GOT3 (cell line): ENCODE data around the gene MEF2C.
A peak's percentile ranks its signal among the peaks of the same experiment; 100 is the strongest.

Experiments
- DNase-seq: peaks from one replicate; lab custom pipeline; 2025; ENCODE audit warnings: mixed read lengths; lab: John Stamatoyannopoulos, UW

MEF2C gene

DNA sequence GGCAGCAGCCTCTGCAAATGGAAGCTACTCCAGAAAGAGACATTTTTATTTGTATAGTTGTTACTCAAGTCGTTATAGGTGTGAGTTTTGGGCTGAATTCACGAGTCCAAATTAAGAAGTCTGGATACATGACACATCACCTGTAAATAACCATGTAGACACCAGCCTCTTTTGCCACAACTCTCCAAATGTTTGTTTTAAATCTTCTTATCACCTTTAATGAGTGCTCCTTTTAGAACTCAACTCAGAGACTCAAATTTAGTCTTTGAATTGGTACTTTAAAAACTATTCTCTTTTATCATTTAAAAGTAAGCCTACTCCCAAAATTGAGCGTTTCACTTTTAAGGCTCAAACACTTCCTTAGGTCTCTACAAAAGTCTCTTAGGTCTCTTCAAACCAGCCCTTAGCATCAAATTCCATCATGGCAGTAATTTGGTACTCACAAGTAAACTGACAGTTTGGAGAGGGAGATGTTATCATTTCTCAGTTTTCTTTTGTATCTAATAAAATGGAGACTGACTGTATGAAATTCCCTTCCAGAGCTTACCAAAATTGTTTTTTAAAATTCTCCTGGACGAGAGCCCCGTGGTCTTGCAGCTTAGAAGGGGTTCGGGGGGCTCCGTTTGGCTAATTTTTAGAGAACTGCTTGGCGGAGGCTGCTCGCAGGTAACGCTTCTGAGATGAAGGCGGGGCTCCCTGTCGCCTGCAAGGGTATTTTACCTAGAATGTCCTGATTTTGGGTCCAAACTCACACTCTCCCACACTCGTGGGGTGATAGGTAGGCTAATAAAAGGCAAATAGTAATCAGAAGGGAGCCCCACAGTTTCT, 194.6 kb downstream of the MEF2C start:
- no peak for DNase-seq

DNA sequence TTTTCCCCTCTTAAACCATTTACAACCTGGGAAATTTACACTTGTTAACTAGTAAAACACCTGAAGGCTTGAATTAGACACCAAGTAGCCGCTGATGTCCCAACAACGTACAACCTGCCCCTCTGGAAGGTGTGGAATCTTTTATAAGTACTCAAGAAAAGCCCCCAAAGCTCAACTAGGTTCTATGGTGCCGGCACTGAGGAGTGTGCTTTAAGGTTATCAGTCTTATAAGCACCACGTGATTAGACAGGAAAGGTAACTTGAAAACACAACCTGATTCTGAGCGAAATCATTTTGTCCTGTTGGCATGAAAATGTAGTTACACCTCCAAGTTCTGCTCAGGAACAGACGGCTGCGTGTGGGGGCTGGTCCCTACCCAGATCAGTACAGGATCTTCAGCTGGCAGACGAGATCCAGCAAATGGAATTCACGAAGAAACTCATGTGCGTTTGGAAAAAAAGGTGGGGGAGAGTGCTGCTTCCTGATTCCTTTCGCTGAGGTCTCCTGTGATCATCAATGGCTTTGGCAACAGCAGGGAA, 195.5 kb downstream of the MEF2C start:
- DNase-seq = no peak

DNA sequence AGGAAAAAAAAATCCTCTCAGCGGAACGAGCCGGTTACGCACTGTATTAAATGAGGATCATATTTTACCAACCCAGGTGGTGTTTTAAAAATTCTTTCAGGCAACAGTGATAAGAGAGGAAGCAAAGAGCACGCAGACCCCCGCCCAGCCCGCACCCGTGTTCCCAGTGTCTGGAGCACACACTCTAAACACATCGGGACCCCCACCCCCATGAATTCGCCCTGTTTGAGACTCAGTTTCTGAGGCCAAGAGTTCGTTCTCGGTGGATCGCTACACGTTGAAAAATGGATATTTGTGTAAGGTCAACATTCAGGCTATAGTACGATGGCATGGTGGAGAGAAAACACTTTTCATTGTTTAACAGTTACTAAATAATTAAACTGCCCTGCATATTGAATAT, 196.3 kb downstream of the MEF2C start:
- no peak for DNase-seq

DNA sequence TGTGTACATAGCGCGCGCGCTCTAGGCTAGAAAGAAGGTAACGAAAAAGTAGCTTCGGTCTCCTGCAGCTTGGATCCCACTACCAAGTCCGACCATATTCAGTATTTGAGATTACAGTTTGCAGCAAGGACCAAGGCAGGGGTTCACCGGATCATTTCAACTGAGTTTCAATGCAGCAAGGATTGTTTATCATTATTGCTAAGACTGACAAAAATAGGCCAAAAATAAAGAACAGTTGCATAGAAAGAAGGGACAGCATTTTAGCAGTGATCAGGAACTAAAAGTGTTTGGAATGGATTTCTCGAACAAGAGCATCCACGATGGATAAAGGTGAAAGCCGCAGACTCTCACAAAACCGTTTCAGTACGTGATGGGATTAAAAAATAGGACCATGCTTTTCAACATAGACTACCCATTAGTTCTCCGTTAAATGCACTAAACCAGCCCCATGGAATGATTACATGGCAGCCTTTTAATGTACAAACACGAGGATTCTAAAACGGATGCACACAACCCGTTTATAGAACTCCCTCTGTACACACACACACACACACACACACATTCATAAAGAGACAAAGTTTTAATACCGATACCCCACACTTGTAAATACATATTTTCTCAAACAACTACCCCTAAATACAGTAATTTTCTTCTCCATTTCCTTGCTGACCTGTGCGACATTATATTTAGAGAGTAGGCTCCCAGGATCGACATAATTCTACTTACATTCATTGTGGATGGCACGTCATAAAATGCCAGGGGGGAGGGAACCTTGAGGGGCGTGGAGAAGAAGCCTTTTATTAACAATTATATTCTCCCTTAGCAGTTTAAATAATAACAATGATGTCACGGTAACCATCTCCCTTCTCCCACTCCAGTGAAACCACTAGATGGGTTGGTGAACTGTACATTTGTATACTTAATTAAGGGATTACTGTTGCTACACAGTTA, 197.1 kb downstream of the MEF2C start:
- DNase-seq = no peak

- no peak for DNase-seq
These were observed 199.4 kb downstream of the MEF2C start for GRCh38 chr5:88683506-88684135.

DNA sequence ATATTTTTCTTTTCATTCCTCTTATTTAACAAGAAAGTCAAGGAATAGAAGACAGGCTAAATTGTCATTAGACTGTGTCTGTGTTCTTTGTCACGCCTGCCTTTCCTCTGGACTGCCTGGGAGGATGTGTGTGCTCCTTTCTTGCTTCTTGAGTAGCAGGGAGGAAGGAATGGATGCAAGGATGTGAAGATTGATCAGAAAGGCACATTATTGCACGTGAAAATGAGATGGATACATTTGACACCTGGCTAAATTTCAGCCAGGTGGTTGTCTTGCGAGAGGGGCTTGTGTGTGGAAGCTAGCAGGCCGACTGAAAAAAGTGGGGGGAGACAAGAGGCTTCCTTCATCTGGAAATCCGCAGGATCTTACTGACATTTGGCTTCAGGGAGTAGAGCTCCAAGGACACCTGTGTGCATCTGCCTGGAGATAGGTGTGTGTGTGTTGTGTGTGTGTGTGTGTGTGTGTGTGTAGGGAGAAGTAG, 200.1 kb downstream of the MEF2C start:
- no peak for DNase-seq

- no peak for DNase-seq
These were observed 200.9 kb downstream of the MEF2C start for GRCh38 chr5:88682131-88682530.

DNA sequence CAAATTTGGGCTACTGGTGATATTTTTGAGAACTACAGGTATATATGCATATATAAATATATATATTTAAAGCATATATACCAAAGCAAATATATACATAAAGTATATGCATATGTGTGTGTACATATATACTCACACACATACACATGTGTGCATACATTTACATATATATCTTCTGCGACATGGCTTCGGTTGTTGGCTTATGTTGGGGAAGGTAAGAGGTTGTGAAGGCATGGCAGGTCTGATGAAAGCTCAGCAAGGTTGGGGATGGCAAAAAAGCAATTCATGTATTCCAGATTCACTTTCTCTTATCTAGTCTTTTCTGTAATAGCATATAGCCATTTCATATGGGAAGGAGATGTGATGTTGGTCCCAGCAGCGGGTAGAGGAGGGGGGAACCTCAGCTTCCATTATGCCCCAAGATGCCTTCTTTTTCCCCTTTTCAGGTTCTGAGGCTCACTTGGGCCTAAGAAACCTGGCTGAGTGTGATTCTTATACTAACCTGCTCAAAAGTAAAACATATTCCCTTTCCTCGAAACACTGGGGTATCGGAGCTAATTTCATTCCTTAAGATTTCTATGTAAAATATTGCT, 201.7 kb downstream of the MEF2C start:
- no peak for DNase-seq

- peak; percentile 30 for DNase-seq
These were observed 202.5 kb downstream of the MEF2C start for GRCh38 chr5:88680253-88681132.

- DNase-seq = no peak
These were observed 203.3 kb downstream of the MEF2C start for GRCh38 chr5:88679638-88680037.

GRCh38 chr5:88678770-88679381, 204.1 kb downstream of the MEF2C start:
- no peak for DNase-seq

DNA sequence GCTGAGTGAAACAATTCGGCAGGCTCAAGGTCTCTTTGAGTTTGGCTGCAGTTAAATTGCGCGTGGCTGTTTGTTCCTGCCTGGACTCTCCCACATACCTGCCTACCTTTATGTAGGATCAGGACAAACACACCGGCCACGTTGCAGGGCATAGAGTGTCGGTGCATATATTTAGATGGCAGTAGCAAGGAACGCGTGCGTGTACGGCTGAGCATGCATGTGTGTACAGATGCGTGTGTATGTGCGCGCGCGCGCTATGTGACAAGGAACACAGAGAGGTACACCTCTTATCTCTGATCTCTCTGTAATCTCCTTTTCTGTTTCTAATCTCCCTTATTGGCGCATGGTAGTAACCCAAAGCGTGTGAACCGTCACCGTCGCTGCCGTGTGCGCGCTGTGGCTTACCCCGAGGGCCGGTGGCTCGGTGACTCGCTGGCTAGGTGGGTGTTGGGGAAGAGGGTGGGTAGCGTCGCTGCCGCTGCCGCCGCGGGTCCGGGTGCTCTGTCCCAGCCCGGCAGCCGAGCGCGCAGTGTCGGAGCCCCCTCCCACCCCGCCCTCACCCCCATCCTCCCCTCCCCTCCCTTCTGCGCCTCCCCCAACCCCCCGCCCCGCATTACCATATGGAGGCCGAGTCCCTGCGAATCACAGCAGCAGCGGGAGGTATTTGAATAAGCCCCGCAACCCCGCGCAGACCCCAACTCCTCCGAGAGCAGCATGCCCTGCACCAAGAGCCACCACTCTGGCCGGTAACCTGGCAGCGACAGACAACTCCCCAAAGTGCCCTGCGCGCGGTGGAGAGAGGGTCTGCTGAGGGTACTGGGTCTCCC, 204.8 kb downstream of the MEF2C start:
- DNase-seq = no peak

DNA sequence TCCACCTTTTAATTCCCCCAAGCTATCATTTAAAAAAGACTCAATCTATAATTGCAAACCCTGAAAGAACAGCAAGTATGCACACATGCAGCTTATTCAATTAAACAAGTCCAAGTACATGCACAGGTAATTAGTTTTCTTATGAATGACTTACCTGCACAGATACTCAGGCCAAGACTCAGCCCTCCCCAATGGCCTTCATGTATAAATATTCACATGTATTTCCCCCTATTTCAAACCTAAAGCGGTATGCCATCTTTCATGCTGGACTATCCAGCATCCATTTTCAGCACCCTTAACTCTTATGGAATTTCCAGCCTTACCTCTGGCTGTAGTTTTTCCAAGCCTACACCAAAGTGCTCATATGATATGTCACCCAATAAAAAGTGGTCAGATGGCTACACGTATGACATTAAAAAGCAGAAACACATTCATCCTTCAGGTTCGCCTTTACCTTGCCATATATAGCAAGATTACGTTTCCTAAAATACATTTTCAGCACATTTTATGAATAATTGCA, 205.5 kb downstream of the MEF2C start:
- no peak for DNase-seq

GRCh38 chr5:88676637-88677375, 206.2 kb downstream of the MEF2C start:
- DNase-seq = no peak

DNA sequence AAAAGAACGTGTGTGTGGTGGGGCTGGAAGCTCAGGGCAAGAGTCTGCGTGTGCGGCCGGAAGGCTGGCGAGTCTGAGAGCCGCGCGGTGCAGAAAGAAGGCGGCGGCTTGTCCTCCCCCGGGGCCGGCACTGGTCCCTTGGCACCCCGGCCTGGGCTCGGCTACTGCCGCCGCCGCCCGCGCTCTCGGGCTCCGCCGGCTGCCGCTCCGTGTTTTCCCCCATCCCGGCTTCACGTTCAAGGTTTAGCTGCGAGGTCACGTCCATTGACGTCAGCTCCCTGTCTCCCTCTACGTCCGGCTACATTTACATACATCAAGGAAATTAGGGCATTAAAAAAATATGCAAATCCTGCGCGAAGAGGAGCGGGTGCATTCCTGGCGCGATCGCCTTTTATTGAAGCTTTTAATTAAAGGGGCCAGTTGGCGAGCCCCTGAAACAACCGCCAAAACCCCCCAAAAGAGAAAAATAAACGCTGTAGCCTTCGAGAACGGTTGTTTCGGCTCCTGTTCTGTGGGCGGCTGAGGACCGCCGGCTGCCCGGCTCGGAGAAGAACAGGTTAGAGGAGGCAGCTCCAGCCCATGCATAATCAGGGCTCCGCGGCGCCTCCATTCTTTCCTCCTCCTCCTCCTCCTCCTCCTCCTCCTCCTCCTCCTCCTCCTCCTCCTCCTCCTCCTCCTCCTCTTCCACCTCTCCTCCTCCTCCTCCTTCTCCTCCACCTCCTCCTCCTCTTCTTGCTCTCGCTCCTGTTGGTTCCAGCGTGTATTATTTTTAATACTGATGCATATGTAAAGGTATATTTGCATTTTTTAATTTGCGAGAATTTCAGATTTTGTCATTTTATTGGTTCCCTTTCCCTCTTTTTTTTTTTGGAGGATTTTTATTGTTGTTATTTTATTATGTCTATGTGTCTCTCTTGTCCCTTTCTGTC, 207.0 kb downstream of the MEF2C start:
- DNase-seq = no peak

DNA sequence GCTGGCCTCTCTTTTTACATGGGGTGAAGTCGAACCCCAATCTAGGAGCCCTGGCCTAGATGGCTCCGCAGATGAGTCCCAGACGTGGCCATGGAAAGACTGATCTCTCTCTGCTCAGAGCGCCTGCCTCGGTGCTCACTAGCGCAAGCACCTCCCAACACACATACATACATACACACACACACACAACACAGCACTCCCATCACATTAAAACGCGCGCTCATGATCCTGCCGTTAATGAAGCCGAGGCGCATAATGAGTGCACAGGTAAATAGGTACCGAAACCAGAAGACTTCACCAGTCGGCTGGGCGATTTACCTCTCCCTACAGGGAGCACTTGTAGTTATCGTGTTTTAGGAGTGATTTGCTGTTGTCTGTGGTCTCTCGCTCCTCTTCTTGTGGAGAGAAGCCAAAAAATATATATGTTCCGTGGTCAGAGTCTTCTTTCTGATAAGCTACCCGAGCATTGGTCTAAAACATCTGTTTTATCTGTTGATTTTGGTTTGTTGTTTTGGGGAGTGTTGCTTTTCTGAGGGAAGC, 207.7 kb downstream of the MEF2C start:
- no peak for DNase-seq
